ENCODE results near the gene OR2V2. TPM values are rescaled to one million over a fixed set of nuclear protein-coding genes. Genes with fewer than 3 reads are reported as not detected.
"Not testable (repeated sequence)": the region's sequence is repeated elsewhere in the genome, so short reads cannot be mapped to it uniquely, and the experiment has no call there.

Gene OR2V2
- total RNA-seq, 4 donors from 2014 or later, result 0.08 TPM; not detected in 3

DNA sequence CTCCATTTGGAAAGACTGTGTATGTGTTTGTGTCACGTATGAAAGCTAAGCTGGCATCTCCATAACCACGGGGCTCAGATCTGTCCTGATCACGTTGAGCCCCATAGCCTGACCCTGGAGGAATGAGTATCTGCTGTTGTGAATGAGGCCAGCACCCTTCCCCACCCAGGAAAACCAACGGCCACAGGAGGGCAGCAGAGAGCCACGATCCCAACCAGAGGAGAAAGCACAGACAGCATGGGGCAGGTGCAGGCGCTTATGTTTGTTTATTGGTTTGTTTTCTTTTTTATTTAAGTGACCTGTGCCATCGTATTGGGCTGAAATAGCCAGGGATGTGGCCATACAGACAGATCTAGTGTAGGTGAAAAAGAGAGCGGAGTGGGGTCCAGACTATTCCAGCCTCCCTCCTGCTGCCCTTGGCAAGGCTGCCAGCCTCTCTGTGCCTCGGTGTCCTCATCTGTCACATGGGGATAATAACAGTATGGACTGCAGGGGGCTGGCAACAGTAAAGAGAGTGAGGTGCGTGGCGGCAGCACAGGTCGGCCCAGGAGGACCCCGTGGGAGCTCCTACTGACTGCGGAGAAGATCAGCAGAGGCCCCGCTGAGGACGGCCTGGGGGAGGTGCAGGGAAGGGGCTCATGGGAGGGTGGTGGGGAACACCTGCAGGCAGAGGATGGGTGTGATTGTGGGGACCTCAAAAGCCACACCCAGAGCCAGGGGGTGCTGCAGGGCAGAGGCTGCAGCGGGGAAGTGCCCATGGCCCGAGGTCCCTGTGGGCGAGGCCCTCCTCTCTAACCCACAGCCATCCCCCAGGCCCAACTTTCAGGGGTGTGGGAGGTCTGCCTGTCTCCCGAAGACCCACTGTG is 12.1 kb downstream of the OR2V2 start:
- peaks cover 0 to 21% (median 3%) of the 10 kb centered on the region in 3 donors for H3K4me1 ChIP-seq
- WGBS, 2 donors (ENCODE audit: low coverage in 1 of 2), result 7 to 25% methylated on average over 8 of the region's 20 CpGs
- peak overlapping the region in 1 of 2 donors; percentile 41 for H3K4me3 ChIP-seq
- no peaks in the 10 kb centered on the region for H3K36me3 ChIP-seq
- no peaks in the 10 kb centered on the region for H3K9me3 ChIP-seq
- peaks cover 37% of the 10 kb centered on the region for H3K27me3 ChIP-seq
- ATAC-seq, result peak; percentile 76
- TF ChIP-seq POLR2AphosphoS5 (IDR thresholded peaks at IDR 0.05), result peak; percentile 33
- no peak for TF ChIP-seq POLR2A (IDR thresholded peaks at IDR 0.05)
- TF ChIP-seq, protein P1, sequence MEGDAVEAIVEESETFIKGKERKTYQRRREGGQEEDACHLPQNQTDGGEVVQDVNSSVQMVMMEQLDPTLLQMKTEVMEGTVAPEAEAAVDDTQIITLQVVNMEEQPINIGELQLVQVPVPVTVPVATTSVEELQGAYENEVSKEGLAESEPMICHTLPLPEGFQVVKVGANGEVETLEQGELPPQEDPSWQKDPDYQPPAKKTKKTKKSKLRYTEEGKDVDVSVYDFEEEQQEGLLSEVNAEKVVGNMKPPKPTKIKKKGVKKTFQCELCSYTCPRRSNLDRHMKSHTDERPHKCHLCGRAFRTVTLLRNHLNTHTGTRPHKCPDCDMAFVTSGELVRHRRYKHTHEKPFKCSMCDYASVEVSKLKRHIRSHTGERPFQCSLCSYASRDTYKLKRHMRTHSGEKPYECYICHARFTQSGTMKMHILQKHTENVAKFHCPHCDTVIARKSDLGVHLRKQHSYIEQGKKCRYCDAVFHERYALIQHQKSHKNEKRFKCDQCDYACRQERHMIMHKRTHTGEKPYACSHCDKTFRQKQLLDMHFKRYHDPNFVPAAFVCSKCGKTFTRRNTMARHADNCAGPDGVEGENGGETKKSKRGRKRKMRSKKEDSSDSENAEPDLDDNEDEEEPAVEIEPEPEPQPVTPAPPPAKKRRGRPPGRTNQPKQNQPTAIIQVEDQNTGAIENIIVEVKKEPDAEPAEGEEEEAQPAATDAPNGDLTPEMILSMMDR (IDR thresholded peaks at IDR 0.05), result peak; percentile 74 to 84 (median 82)
- no peak for TF ChIP-seq EP300 (IDR thresholded peaks at IDR 0.05)
- H3K27ac ChIP-seq, result peak overlapping the region in 3 of 4 donors; percentile 69 to 86 (median 84)

DNA sequence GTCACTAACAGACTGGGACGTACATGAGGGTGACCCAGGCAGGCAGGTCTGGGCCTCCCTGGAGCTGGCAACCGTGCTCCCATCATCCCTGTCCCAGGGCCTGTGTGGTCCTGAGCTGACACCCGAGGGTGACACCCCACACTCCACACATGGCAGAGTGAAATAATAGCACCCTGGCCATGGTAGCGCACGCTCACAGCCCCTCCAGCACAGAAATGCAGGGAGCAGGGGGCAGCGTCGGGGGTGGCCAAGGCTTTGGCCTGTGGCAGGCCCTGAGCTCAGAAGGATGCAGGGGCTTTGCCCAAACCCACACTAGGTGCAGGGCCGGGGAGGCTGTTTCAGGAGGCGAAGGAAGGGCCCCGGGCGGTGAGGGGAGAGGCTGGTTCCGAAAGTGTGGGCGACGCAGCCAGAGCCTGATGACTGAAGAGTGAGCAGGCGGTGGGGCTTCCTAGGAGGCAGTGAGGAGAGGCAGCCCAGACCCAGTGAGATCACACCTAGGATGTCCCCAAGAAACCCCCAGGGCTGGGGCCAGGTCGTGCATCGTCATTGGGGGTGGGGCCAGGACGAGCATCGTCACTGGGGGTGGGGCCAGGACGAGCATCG is 12.9 kb downstream of the OR2V2 start:
- Histone ChIP-seq H3K4me3 (peak overlapping the region in 1 of 2 donors; percentile 41), H3K27ac (peak overlapping the region in 3 of 4 donors; percentile 69 to 86 (median 84)), H3K4me1 (peaks cover 0 to 21% (median 3%) of the 10 kb centered on the region in 3 donors), H3K9me3 (no peaks in the 10 kb centered on the region), H3K27me3 (peaks cover 37% of the 10 kb centered on the region), H3K36me3 (no peaks in the 10 kb centered on the region)
- no CpG with 5 or more reads among the region's 21 CpGs for WGBS, 2 donors (ENCODE audit: low coverage in 1 of 2)
- TF ChIP-seq EP300 (IDR thresholded peaks at IDR 0.05), result no peak
- no peak for TF ChIP-seq POLR2AphosphoS5 (IDR thresholded peaks at IDR 0.05)
- TF ChIP-seq, protein P1 (IDR thresholded peaks at IDR 0.05), result no peak
- TF ChIP-seq POLR2A (IDR thresholded peaks at IDR 0.05), result no peak
- peak; percentile 80 for ATAC-seq

- Histone ChIP-seq H3K4me3 (peak overlapping the region in 1 of 2 donors; percentile 41), H3K27ac (peak overlapping the region in 3 of 4 donors; percentile 29 to 86 (median 84)), H3K4me1 (peaks cover 0 to 21% (median 3%) of the 10 kb centered on the region in 3 donors), H3K27me3 (peaks cover 40% of the 10 kb centered on the region)
- peak; percentile 56 for ATAC-seq
- TF ChIP-seq POLR2A (IDR thresholded peaks at IDR 0.05), result peak in 1 of 2 donors; percentile 11
- WGBS, 2 donors (ENCODE audit: low coverage in 1 of 2), result 14 to 48% methylated on average over 6 to 7 of the region's 48 CpGs
- H3K9me3 ChIP-seq, H3K36me3 ChIP-seq: not testable (repeated sequence)
Observed at GRCh38 chr5:181160755-181161533, 13.6 kb downstream of the OR2V2 start.

DNA sequence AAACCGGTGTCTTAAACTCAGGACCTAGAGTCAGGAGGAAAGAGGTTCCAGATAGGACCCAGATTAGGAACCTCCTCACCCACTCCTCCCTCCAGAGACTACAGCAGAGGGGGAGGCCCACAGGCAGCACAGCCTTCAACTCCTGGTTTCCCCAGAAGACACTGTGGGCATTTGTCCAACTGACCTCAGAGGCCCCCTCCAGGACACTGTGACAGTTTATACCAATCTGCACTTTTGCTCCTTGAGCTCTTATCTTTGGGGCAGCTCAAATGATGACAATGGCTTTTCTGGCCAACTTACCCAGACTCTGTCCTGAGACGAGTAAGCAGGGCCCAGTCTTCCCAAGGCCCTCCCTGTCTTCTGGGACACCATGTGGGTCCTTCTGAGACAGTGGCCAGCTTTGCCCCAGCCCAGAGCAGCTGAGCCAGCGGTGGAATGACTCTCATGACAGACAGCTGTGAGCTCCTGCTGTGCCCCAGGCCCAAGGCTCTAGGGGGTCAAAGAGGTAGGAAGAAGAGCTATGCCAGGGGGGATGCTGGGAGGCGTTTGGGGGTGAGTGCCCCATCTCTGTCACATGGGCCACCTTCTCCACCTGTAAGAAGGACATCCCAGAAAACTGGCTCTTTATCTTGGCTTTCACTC is 14.3 kb downstream of the OR2V2 start:
- Histone ChIP-seq H3K9me3 (no peaks in the 10 kb centered on the region), H3K4me1 (peaks cover 0 to 21% (median 3%) of the 10 kb centered on the region in 3 donors), H3K36me3 (no peaks in the 10 kb centered on the region), H3K4me3 (no peak overlapping the region), H3K27ac (peak overlapping the region in 3 of 4 donors; percentile 29 to 56 (median 40)), H3K27me3 (peaks cover 47% of the 10 kb centered on the region)
- 46% methylated on average over 2 of the region's 4 CpGs; no CpG with 5 or more reads in 1 of the 2 donors for WGBS, 2 donors (ENCODE audit: low coverage in 1 of 2)
- ATAC-seq, result no peak
- TF ChIP-seq EP300 (IDR thresholded peaks at IDR 0.05) (no peak), POLR2A (IDR thresholded peaks at IDR 0.05) (no peak), POLR2AphosphoS5 (IDR thresholded peaks at IDR 0.05) (no peak)
- TF ChIP-seq, protein P1 (IDR thresholded peaks at IDR 0.05), result no peak

Measured in gastroesophageal sphincter (tissue), 4 donors.